Omental fat pad (tissue), 4 donors: ENCODE results near the gene SLC25A20. TPM values are rescaled to one million over a fixed set of nuclear protein-coding genes. Genes with fewer than 3 reads are reported as not detected.
"Not testable (repeated sequence)": the region's sequence is repeated elsewhere in the genome, so short reads cannot be mapped to it uniquely, and the experiment has no call there.

Experiments
- ATAC-seq: fragments of 150-250 bp; one replicate; pipeline ENCODE4 v1.9.1; 2016; ENCODE audit warnings: mild to moderate bottlenecking, moderate library complexity; ENCODE audit not compliant: low FRiP score
- DNase-seq: peaks from one replicate; pipeline ENCODE4 v3.0.0-alpha.2; 2019; ENCODE audit warnings: low spot score
- total RNA-seq, 4 donors: library from RNA; depleted of rRNA; stranded (reverse); fragments of >200 nt; gene quantifications; one replicate each; pipeline ENCODE4 v1.1.0, GENCODE V29; 2016
- TF ChIP-seq, protein P1 (sequence below), 3 donors: fragments of 450-650 bp; IDR thresholded peaks; one replicate each; pipeline ENCODE4 v1.5.1; 2016 to 2017; ENCODE audit warnings: antibody characterized with exemption in 3 of 3, mild to moderate bottlenecking in 3 of 3, moderate library complexity in 2 of 3

SLC25A20 gene
- total RNA-seq, 4 donors from 2014 or later, result 34.0 to 57.8 (median 40.6) TPM

DNA sequence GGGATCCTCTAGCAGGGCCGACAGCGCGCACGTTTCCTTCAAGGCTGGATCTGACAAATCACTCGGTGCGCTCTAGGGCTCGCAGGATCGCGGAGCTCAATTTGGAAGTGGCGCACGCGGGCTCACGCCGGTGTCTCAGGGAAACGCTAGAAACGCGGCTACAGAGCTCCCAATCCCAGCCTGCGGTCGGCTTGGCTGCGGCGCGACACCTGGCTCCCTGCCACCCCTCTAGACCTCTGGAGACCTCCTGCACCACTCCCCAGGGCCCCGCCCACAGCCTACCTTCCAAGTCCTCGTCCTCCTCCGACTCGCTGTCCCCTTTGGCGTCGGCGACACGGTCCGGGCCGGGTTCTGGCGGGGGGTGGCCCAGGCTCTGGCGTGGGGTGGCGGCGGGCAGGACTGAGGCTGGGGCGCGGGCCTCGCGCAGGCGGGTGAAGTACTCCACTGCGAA lies 51.6 kb downstream of the SLC25A20 start:
- TF ChIP-seq, protein P1, sequence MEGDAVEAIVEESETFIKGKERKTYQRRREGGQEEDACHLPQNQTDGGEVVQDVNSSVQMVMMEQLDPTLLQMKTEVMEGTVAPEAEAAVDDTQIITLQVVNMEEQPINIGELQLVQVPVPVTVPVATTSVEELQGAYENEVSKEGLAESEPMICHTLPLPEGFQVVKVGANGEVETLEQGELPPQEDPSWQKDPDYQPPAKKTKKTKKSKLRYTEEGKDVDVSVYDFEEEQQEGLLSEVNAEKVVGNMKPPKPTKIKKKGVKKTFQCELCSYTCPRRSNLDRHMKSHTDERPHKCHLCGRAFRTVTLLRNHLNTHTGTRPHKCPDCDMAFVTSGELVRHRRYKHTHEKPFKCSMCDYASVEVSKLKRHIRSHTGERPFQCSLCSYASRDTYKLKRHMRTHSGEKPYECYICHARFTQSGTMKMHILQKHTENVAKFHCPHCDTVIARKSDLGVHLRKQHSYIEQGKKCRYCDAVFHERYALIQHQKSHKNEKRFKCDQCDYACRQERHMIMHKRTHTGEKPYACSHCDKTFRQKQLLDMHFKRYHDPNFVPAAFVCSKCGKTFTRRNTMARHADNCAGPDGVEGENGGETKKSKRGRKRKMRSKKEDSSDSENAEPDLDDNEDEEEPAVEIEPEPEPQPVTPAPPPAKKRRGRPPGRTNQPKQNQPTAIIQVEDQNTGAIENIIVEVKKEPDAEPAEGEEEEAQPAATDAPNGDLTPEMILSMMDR (IDR thresholded peaks at IDR 0.05), result no peak
- DNase-seq, result peak; percentile 42
- ATAC-seq, result peak; percentile 79

- DNase-seq (no peak), ATAC-seq (no peak)
- TF ChIP-seq, protein P1 (IDR thresholded peaks at IDR 0.05), result no peak
These were observed 53.5 kb downstream of the SLC25A20 start for GRCh38 chr3:48845170-48845569.

DNA sequence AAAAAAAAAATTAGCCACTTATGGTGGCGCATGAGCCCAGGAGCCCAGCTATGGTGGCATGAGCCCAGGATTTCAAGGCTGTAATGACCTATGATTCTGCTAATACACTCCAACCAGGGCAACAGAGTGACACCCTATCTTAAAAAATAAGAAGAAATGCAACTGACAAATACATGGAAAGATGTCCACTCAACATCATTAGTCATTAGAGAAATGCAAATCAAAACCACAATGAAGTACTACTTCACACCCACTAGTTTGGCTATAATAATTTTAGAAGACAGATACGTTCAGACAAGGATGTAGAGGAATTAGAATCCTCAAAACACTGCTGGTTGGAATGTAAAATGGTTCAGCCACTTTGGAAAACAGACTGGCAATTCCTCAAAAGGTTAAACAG lies 61.5 kb downstream of the SLC25A20 start:
- ATAC-seq (no peak), DNase-seq (no peak)
- TF ChIP-seq, protein P1 (IDR thresholded peaks at IDR 0.05), result no peak

GRCh38 chr3:48835650-48836366 lies 62.9 kb downstream of the SLC25A20 start:
- DNase-seq (no peak), ATAC-seq (no peak)
- TF ChIP-seq, protein P1 (IDR thresholded peaks at IDR 0.05), result no peak

- DNase-seq (no peak), ATAC-seq (no peak)
- TF ChIP-seq, protein P1 (IDR thresholded peaks at IDR 0.05), result no peak
These were observed 66.0 kb downstream of the SLC25A20 start for GRCh38 chr3:48832684-48833083.

DNA sequence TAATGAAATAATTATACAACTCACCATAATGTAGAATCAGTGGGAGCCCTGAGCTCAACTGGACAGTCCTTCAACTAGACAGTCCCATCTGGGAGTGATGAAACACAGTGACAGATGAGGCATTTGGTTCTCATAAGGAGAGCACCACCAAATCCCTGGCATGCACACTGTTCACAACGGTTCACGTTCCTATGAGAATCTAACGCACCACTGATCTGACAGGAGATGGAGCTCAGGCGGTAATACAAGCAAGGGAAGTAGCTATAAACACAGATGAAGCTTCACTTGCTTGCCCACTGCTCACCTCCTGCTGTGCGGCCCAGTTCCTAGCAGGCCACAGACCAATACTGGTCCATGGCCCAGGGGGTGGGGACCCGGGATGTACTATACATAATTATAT lies 68.0 kb downstream of the SLC25A20 start:
- ATAC-seq (no peak), DNase-seq (no peak)
- TF ChIP-seq, protein P1 (IDR thresholded peaks at IDR 0.05), result no peak

GRCh38 chr3:48829525-48829924 lies 69.2 kb downstream of the SLC25A20 start:
- not testable (repeated sequence) for ATAC-seq, DNase-seq

DNA sequence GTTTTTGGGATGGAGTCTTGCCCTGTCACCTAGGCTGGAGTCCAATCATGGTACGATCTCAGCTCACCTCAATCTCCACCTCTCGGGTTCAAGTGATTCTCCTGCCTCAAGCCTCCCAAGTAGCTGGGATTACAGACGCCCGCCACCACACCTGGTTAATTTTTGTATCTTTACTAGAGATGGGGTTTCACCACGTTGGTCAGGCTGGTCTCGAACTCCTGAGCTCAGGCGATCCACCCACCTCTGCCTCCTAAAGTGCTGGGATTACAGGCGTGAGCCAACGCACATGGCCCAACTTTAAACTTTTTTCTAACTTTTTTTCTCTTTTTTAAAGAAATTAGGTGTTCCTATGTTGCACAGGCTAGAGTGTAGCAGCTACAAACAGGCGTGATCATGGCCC lies 70.8 kb downstream of the SLC25A20 start:
- not testable (repeated sequence) for DNase-seq, ATAC-seq
